ENCODE measurements around the gene IP6K2. TPM values are rescaled to one million over a fixed set of nuclear protein-coding genes. Genes with fewer than 3 reads are reported as not detected.
"Not testable (repeated sequence)": the region's sequence is repeated elsewhere in the genome, so short reads cannot be mapped to it uniquely, and the experiment has no call there.

Gene IP6K2
- total and polyA plus RNA-seq, 2 of the 8 experiments (the other 6 are each of a cell fraction or from before 2014, with no cell fraction given) = 95.8 to 144 TPM

GRCh38 chr3:48725185-48725855 lies 8.3 kb upstream of the IP6K2 start:
- not testable (repeated sequence) for H3K27ac ChIP-seq (ENCODE audit: low read depth, low read length); H2BK20ac ChIP-seq (ENCODE audit: low read length); H2BK15ac ChIP-seq (ENCODE audit: low read length); H3K4me1 ChIP-seq (replicated peaks in 1 of 4; ENCODE audit: control insufficient read depth in 3 of 4, insufficient read depth in 4 of 4, low read length in 3 of 4); H2BK12ac ChIP-seq (ENCODE audit: low read depth, low read length); DNase-seq (ENCODE audit: low read depth in 1 of 2, low spot score in 2 of 2); H3K4ac ChIP-seq (replicated peaks; ENCODE audit: insufficient read length, low read depth, low read length); H3K4me3 ChIP-seq (ENCODE audit: extremely low read depth in 1 of 4, insufficient read depth in 2 of 4, low read depth in 3 of 4, low read length in 4 of 4); H2AK5ac ChIP-seq (ENCODE audit: low read depth, low read length); H3K27me3 ChIP-seq (replicated peaks in 1 of 4; ENCODE audit: control insufficient read depth in 3 of 4, extremely low read depth in 1 of 4, insufficient read depth in 3 of 4, low read length in 3 of 4); H3K56ac ChIP-seq (replicated peaks; ENCODE audit: insufficient read length, low read depth, low read length); H4K20me1 ChIP-seq (replicated peaks in 1 of 2; ENCODE audit: control insufficient read depth in 1 of 2, insufficient read depth in 2 of 2, low read length in 2 of 2); H3K14ac ChIP-seq (ENCODE audit: insufficient read length); H2BK120ac ChIP-seq (replicated peaks; ENCODE audit: low read depth, low read length); H3K36me3 ChIP-seq (ENCODE audit: control insufficient read depth in 2 of 4, insufficient read depth in 4 of 4, low read length in 3 of 4); H3K9me3 ChIP-seq (ENCODE audit: insufficient read depth in 2 of 2, low read depth in 1 of 2, low read length in 1 of 2); H2AFZ ChIP-seq (ENCODE audit: low read length); H4K8ac ChIP-seq (ENCODE audit: extremely low read depth, insufficient read depth, low read length); H3K9ac ChIP-seq (replicated peaks in 1 of 4; ENCODE audit: extremely low read depth in 1 of 4, low read depth in 3 of 4, low read length in 3 of 4); H3K18ac ChIP-seq (ENCODE audit: extremely low read depth, low read length); H3K79me2 ChIP-seq (ENCODE audit: control insufficient read depth in 1 of 2, insufficient read depth in 2 of 2, low read length in 2 of 2); H3K79me1 ChIP-seq (ENCODE audit: low read depth, low read length); H3K23ac ChIP-seq (ENCODE audit: insufficient read length); FAIRE-seq; H2BK5ac ChIP-seq (ENCODE audit: low read depth, low read length); H3K4me2 ChIP-seq (ENCODE audit: insufficient read depth in 1 of 2, low read depth in 2 of 2, low read length in 2 of 2); H4K91ac ChIP-seq (replicated peaks; ENCODE audit: insufficient read length, low read length); H3K23me2 ChIP-seq (ENCODE audit: low read depth, low read length); H4K5ac ChIP-seq (ENCODE audit: insufficient read length, low read depth, low read length)
- ChIA-PET CTCF (ENCODE audit: partially characterized antibody) (interaction anchor here (5.8 kb wide), 1 partner anchor 13 kb away, joined by 40 read pairs; no protein-coding TSS in a partner anchor), POLR2A (ENCODE audit: partially characterized antibody) (interaction anchor here (5.7 kb wide), 1 partner anchor 9 kb away, joined by 28 read pairs; the partner anchor contains the start of gene IP6K2)
- 91% methylated on average over 8 of the region's 8 CpGs; no CpG with 5 or more reads in 1 of the 2 experiments for WGBS, 2 experiments (ENCODE audit: extremely low coverage in 1 of 2, insufficient coverage in 1 of 2, insufficient read length in 1 of 2, insufficient replicate concordance in 2 of 2, low coverage in 1 of 2, low lambda C conversion rate in 2 of 2, missing lambda C conversion rate in 1 of 2)
